Testis (tissue), 3 donors: ENCODE data around the gene C6orf141. TPM values are rescaled to one million over a fixed set of nuclear protein-coding genes. Genes with fewer than 3 reads are reported as not detected.
A peak's percentile ranks its signal among the peaks of the same experiment; 100 is the strongest.

ENCODE experiments used
- DNase-seq: peaks from one replicate; pipeline ENCODE4 v3.0.0-alpha.2; 2019
- H3K27ac ChIP-seq, 2 donors: fragments of 200-600 bp; sonication (generic); one replicate each; pipeline ENCODE4 v1.5.1; 2019
- H3K27me3 ChIP-seq: fragments of 200-600 bp; sonication (generic); one replicate; pipeline ENCODE4 v1.5.1; 2019
- H3K36me3 ChIP-seq: fragments of 200-600 bp; sonication (generic); one replicate; pipeline ENCODE4 v1.5.1; 2017; ENCODE audit warnings: low read depth; ENCODE audit errors: missing control alignments
- H3K4me1 ChIP-seq: fragments of 200-600 bp; sonication (generic); one replicate; pipeline ENCODE4 v1.5.1; 2019
- H3K4me3 ChIP-seq, 2 donors: fragments of 200-600 bp; sonication (generic); one replicate each; pipeline ENCODE4 v1.5.1; 2017 to 2019
- H3K9me3 ChIP-seq: fragments of 200-600 bp; sonication (generic); one replicate; pipeline ENCODE4 v1.5.1; 2017
- CTCF ChIP-seq, 3 experiments: fragments of 450-650 bp in 2 of 3; fragments of 200-600 bp in 1 of 3; sonication (generic) in 1 of 3; IDR thresholded peaks; one replicate each; pipeline ENCODE4 v1.5.1; 2016 to 2019; ENCODE audit warnings: antibody characterized with exemption in 3 of 3, mild to moderate bottlenecking in 2 of 3, moderate library complexity in 1 of 3
- POLR2A ChIP-seq: fragments of 450-650 bp; IDR thresholded peaks from one replicate; pipeline ENCODE4 v1.6.1; 2017; ENCODE audit warnings: antibody characterized with exemption, mild to moderate bottlenecking, moderate library complexity
- WGBS, 2 donors: methylation state at CpG; one replicate each; pipeline ENCODE4 v1.1.5; 2018; 5-methylcytosine and 5-hydroxymethylcytosine counted together
- intact Hi-C: fragments of 100-400 bp; cut with DNase I; formaldehyde crosslinking; loops from one replicate; pipeline ENCODE4 v1.15.1; 2023; ENCODE audit warnings: low total_unique reads
- polyA plus RNA-seq: library from polyadenylated mRNA; stranded (reverse); fragments of 350-450 nt; fragmentation: Illumina TruSeq; extraction: RNeasy Lipid Tissue Mini Kit (QIAGEN cat#74804); gene quantifications from one replicate; pipeline ENCODE4 v1.2.3, GENCODE V29; 2014; ENCODE audit warnings: low read depth, low replicate concordance; ENCODE audit not compliant: insufficient read depth
- total RNA-seq, 2 donors: library from RNA; depleted of rRNA; stranded (reverse); fragments of >200 nt; gene quantifications; one replicate each; pipeline ENCODE4 v1.2.3, GENCODE V29; 2016

Gene C6orf141
- total and polyA plus RNA-seq, 3 donors from 2014 or later = 11.3 to 58.4 (median 41.3) TPM

DNA sequence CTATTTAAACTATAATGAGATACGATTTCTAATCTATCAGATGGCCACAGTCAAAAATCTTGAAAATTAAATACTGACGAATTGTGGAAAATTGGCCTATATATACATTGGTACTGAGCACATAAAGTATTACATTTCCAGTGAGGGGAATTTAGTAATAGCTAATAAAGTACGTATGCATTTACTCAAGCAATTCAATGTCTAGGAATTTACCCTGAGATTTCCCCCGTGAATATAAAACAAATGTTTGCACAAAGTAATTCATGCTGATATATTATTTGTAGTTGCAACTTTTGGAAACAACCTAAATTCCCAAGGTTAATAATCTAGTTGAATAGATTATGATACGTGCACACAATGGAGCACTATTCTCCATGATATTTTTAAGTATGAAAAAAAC is 14.7 kb upstream of the C6orf141 start:
- Histone ChIP-seq H3K9me3 (no peaks in the 10 kb centered on the region), H3K4me3 (no peak overlapping the region), H3K27me3 (no peaks in the 10 kb centered on the region), H3K4me1 (no peaks in the 10 kb centered on the region), H3K27ac (no peak overlapping the region), H3K36me3 (no peaks in the 10 kb centered on the region)
- whole genome bisulfite sequencing, 2 donors = 60 to 74% methylated on average over 5 of the region's 5 CpGs
- DNase-seq = no peak
- no peak for TF ChIP-seq CTCF (IDR thresholded peaks at IDR 0.05)
- TF ChIP-seq POLR2A = no peak
- intact Hi-C loops = no loop called here

DNA sequence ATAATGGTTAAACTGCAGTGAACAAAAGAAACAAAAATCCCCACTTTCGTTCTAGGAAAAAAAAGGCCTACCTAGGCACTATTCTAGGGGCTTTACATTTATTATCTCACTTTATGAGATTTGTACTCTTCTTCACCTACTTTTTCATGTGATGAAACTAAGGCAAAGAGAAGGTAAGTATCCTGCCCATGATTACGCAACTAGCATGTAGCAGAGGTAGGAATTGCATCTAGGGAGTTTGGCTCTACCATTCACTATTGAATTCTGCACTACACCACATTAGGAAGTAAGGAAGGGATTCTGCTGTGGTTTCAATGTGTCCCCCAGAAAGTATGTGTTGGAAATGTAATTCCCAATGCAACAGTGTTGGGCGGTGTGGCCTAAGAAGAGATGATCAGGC is 11.4 kb upstream of the C6orf141 start:
- intact Hi-C loops = no loop called here

DNA sequence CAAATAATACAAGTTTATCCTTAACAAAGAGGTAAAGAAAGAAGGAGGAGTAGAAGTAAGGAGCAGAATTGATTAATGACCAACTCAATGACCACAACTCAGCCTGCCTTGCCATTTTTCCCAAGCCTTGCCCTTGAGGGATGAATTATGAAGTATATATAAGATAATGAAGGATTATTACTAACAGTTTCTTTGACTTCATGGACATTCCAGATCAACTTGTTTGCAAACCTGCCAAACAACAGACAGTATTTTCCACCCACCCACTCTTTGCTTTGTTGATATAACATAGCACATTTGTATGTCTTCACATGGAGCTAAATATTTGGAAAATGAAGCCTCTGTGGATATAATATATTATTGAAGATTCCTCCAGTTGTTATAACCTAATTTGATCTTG is 9.9 kb upstream of the C6orf141 start:
- Histone ChIP-seq H3K4me3 (no peak overlapping the region), H3K27ac (no peak overlapping the region), H3K9me3 (no peaks in the 10 kb centered on the region), H3K27me3 (no peaks in the 10 kb centered on the region), H3K4me1 (no peaks in the 10 kb centered on the region), H3K36me3 (no peaks in the 10 kb centered on the region)
- DNase-seq = no peak
- no peak for TF ChIP-seq CTCF (IDR thresholded peaks at IDR 0.05)
- TF ChIP-seq POLR2A = no peak
- intact Hi-C loops = no loop called here

More for the DNA sequence above, 11.4 kb upstream of the C6orf141 start:
- H3K27me3 ChIP-seq = no peaks in the 10 kb centered on the region
- H3K4me3 ChIP-seq = no peak overlapping the region
- DNase-seq = no peak
- TF ChIP-seq POLR2A = no peak
- no peak for TF ChIP-seq CTCF (IDR thresholded peaks at IDR 0.05)
- H3K4me1 ChIP-seq = no peaks in the 10 kb centered on the region
- 96% methylated on average over 3 of the region's 3 CpGs for WGBS, 2 donors
- H3K9me3 ChIP-seq = no peaks in the 10 kb centered on the region
- H3K36me3 ChIP-seq = no peaks in the 10 kb centered on the region
- no peak overlapping the region for H3K27ac ChIP-seq

DNA sequence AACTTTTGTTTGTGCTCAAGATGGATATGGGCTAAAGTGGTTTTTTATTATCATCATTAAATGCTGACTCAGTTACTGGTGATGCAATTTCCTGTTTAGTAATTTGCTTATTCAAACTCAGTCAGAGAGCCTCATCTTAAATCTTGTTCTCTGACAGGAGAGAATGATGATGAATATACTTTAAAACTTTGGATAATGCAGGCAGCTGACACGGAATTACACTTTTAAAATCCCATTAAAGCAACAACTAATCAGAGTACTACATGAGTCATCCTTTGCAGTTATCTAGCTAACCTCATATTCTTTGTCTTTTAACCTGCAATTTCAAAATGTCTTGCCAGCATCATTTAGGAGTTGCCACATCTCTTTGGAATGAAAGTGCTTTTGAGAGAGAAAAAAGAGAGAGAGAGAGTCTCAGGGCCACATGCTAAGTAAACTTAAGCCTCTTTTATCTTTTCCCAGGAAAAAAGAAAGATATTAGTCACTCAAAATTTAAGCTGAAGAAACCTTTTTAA is 9.2 kb upstream of the C6orf141 start:
- Histone ChIP-seq H3K36me3 (no peaks in the 10 kb centered on the region), H3K27me3 (no peaks in the 10 kb centered on the region), H3K27ac (peak overlapping the region in 1 of 2 donors; percentile 64), H3K4me3 (no peak overlapping the region), H3K9me3 (no peaks in the 10 kb centered on the region), H3K4me1 (no peaks in the 10 kb centered on the region)
- intact Hi-C loops = no loop called here
- DNase-seq = no peak
- TF ChIP-seq CTCF (IDR thresholded peaks at IDR 0.05) (no peak), POLR2A (no peak)
- 41 to 42% methylated on average over 1 of the region's 1 CpG for WGBS, 2 donors

DNA sequence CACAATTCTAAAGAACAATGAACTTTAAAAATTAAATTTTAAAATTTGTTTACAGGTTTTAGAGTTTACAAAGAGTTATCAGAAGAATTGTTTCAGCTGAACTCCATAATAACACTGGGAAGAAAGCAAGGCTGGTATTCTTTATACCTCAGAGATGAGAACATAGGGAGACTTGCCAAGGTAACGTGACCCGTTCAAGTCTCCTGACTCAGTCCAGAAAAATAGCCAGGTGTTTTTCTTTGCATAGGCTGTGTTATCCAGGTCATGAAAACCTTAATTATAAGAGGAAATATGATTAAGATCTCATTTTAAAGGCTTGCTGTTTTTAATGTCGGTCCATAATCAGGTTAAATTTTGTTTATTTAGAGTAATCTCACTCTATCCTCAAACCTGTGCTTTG is 8.5 kb upstream of the C6orf141 start:
- intact Hi-C loops = no loop called here
- no peaks in the 10 kb centered on the region for H3K9me3 ChIP-seq
- H3K27me3 ChIP-seq = no peaks in the 10 kb centered on the region
- no peaks in the 10 kb centered on the region for H3K4me1 ChIP-seq
- WGBS, 2 donors = 65 to 69% methylated on average over 3 of the region's 3 CpGs
- no peak for TF ChIP-seq CTCF (IDR thresholded peaks at IDR 0.05)
- no peak for TF ChIP-seq POLR2A
- peak overlapping the region; percentile 64 to 73 for H3K27ac ChIP-seq
- no peak overlapping the region for H3K4me3 ChIP-seq
- no peak for DNase-seq
- no peaks in the 10 kb centered on the region for H3K36me3 ChIP-seq
